ENCODE data around the gene CLOCK. TPM values are rescaled to one million over a fixed set of nuclear protein-coding genes. Genes with fewer than 3 reads are reported as not detected.

Gene CLOCK
- total RNA-seq, 4 donors from 2014 or later = 15.9 to 20.7 (median 19.0) TPM

GRCh38 chr4:55386840-55387239, 159.9 kb downstream of the CLOCK start:
- 88% methylated on average over 2 of the region's 2 CpGs for WGBS
- Histone ChIP-seq H3K4me3 (no peak overlapping the region), H3K27me3 (no peaks in the 10 kb centered on the region), H3K36me3 (no peaks in the 10 kb centered on the region), H3K27ac (no peak overlapping the region), H3K9me3 (no peaks in the 10 kb centered on the region), H3K4me1 (no peaks in the 10 kb centered on the region)
- no peak for DNase-seq (ENCODE audit: low spot score in 2 of 2)
- no peak for TF ChIP-seq POLR2AphosphoS5 (IDR thresholded peaks at IDR 0.05)
- TF ChIP-seq POLR2A (IDR thresholded peaks at IDR 0.05) = no peak

GRCh38 chr4:55386073-55386472, 160.6 kb downstream of the CLOCK start:
- no peak for TF ChIP-seq EP300 (IDR thresholded peaks at IDR 0.05)
- TF ChIP-seq, protein P1, sequence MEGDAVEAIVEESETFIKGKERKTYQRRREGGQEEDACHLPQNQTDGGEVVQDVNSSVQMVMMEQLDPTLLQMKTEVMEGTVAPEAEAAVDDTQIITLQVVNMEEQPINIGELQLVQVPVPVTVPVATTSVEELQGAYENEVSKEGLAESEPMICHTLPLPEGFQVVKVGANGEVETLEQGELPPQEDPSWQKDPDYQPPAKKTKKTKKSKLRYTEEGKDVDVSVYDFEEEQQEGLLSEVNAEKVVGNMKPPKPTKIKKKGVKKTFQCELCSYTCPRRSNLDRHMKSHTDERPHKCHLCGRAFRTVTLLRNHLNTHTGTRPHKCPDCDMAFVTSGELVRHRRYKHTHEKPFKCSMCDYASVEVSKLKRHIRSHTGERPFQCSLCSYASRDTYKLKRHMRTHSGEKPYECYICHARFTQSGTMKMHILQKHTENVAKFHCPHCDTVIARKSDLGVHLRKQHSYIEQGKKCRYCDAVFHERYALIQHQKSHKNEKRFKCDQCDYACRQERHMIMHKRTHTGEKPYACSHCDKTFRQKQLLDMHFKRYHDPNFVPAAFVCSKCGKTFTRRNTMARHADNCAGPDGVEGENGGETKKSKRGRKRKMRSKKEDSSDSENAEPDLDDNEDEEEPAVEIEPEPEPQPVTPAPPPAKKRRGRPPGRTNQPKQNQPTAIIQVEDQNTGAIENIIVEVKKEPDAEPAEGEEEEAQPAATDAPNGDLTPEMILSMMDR (IDR thresholded peaks at IDR 0.05) = no peak
- no peak for TF ChIP-seq POLR2AphosphoS5 (IDR thresholded peaks at IDR 0.05)
- no peak for TF ChIP-seq POLR2A (IDR thresholded peaks at IDR 0.05)
- no peak for DNase-seq (ENCODE audit: low spot score in 2 of 2)
- no peak overlapping the region for H3K4me3 ChIP-seq
- H3K36me3 ChIP-seq = no peaks in the 10 kb centered on the region
- no peaks in the 10 kb centered on the region for H3K27me3 ChIP-seq
- no peaks in the 10 kb centered on the region for H3K9me3 ChIP-seq
- H3K27ac ChIP-seq = no peak overlapping the region
- H3K4me1 ChIP-seq = no peaks in the 10 kb centered on the region

DNA sequence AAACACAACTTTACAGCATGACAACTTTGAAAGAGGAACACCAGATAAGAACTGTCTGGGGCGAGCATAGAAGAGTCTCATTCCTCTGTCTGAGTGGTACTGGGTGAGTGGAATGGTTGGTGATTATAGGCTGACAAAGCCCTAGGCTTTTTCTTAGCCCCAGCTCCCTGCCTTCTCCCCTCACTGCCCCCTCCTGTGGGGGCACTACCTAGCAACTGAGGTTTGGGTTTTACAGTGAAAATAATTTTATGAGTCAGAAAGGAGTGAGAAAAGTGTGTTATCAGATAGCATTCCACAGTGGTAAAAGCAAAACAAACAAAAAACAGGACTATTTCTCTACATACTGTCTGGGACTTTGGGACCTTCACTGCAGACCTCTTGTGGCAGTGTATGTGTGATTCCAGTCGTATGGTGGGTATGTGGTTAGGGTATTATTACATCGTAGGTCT, 161.5 kb downstream of the CLOCK start:
- H3K9me3 ChIP-seq = no peaks in the 10 kb centered on the region
- no peaks in the 10 kb centered on the region for H3K36me3 ChIP-seq
- WGBS = 90% methylated on average over 3 of the region's 3 CpGs
- no peak overlapping the region for H3K4me3 ChIP-seq
- no peak overlapping the region for H3K27ac ChIP-seq
- no peak for DNase-seq (ENCODE audit: low spot score in 2 of 2)
- no peak for TF ChIP-seq POLR2AphosphoS5 (IDR thresholded peaks at IDR 0.05)
- TF ChIP-seq, protein P1 (IDR thresholded peaks at IDR 0.05) = no peak
- TF ChIP-seq POLR2A (IDR thresholded peaks at IDR 0.05) = no peak
- TF ChIP-seq EP300 (IDR thresholded peaks at IDR 0.05) = no peak
- no peaks in the 10 kb centered on the region for H3K27me3 ChIP-seq
- H3K4me1 ChIP-seq = no peaks in the 10 kb centered on the region

- Histone ChIP-seq H3K27me3 (no peaks in the 10 kb centered on the region), H3K4me1 (peaks cover 4% of the 10 kb centered on the region), H3K4me3 (no peak overlapping the region), H3K27ac (no peak overlapping the region), H3K36me3 (no peaks in the 10 kb centered on the region), H3K9me3 (no peaks in the 10 kb centered on the region)
- TF ChIP-seq, protein P1 (IDR thresholded peaks at IDR 0.05) = no peak
- TF ChIP-seq POLR2AphosphoS5 (IDR thresholded peaks at IDR 0.05) (no peak), EP300 (IDR thresholded peaks at IDR 0.05) (no peak)
- no peak for DNase-seq (ENCODE audit: low spot score in 2 of 2)
- 91% methylated on average over 3 of the region's 3 CpGs for WGBS
These were observed 164.2 kb downstream of the CLOCK start for GRCh38 chr4:55382488-55383003.

DNA sequence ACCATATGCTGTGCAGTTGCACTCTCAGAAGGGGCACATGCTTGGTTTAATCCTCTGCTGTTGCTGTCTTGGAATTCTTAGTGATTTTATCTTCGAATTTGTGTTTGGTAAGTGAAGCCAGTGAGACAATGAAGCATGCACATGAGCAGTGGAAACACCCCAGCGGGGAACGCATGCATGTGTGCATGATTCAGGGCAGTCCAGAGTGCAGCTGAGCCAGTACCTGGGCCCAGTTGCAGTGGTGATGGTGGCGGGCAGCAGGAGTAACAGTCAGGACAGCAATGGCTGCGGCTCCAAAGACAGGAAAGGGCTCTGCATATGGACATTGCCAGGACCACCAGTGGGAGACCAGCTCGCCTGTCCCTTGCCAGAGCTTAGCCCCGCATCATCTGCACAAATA, 165.2 kb downstream of the CLOCK start:
- Histone ChIP-seq H3K36me3 (no peaks in the 10 kb centered on the region), H3K27me3 (no peaks in the 10 kb centered on the region), H3K9me3 (no peaks in the 10 kb centered on the region), H3K4me1 (peaks cover 4% of the 10 kb centered on the region), H3K4me3 (no peak overlapping the region), H3K27ac (no peak overlapping the region)
- TF ChIP-seq, protein P1 (IDR thresholded peaks at IDR 0.05) = no peak
- no peak for TF ChIP-seq POLR2A (IDR thresholded peaks at IDR 0.05)
- no peak for TF ChIP-seq EP300 (IDR thresholded peaks at IDR 0.05)
- no peak for TF ChIP-seq POLR2AphosphoS5 (IDR thresholded peaks at IDR 0.05)
- no peak for DNase-seq (ENCODE audit: low spot score in 2 of 2)
- 84% methylated on average over 7 of the region's 7 CpGs for WGBS

- TF ChIP-seq POLR2AphosphoS5 (IDR thresholded peaks at IDR 0.05) (no peak), POLR2A (IDR thresholded peaks at IDR 0.05) (no peak), EP300 (IDR thresholded peaks at IDR 0.05) (no peak)
- TF ChIP-seq, protein P1 (IDR thresholded peaks at IDR 0.05) = no peak
- 91% methylated on average over 2 of the region's 2 CpGs for WGBS
- DNase-seq (ENCODE audit: low spot score in 2 of 2) = no peak
- Histone ChIP-seq H3K4me3 (no peak overlapping the region), H3K9me3 (no peaks in the 10 kb centered on the region), H3K27ac (no peak overlapping the region), H3K27me3 (no peaks in the 10 kb centered on the region), H3K36me3 (no peaks in the 10 kb centered on the region), H3K4me1 (peaks cover 4% of the 10 kb centered on the region)
These were observed 166.1 kb downstream of the CLOCK start for GRCh38 chr4:55380576-55380975.
